NCI-H2171 treated with DMSO at 0.1 percent for 48 hours (cell line): Measurements from ENCODE around the gene PPP1R15B.

ENCODE experiments used
- DNase-seq: peaks from one replicate; lab custom pipeline; 2025; lab: John Stamatoyannopoulos, UW

The PPP1R15B gene

DNA sequence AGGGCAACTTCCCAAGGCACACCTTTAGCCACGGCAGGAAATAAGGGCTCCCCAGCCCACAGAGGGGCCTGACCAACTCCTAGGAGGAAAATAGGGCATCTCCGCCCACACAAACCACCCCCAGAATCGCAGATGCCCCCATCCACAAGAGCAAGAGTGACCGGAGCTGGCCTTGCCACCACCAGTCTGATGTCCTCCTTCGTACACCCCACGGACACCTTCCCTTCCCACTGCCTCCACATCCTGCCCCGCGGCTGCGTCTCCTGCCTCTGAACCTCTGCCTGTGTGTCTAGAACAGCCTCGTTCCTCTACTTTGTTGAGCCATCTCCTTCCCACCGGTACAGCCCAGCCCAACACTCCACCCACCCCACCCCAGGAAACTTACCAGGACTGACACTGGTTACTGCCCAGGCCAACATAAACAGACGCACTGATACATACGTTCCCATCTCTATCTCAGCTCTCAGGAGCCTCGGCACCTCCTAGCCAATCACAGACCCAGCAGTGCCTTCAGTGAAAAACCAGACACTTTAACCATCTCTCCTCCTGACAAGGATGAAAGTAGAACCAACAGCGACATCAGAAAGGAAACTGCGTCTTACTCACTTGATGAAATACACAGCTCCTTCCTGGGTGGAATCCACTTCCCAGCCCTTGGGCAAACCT lies 44.3 kb downstream of the PPP1R15B start:
- no peak for DNase-seq

DNA sequence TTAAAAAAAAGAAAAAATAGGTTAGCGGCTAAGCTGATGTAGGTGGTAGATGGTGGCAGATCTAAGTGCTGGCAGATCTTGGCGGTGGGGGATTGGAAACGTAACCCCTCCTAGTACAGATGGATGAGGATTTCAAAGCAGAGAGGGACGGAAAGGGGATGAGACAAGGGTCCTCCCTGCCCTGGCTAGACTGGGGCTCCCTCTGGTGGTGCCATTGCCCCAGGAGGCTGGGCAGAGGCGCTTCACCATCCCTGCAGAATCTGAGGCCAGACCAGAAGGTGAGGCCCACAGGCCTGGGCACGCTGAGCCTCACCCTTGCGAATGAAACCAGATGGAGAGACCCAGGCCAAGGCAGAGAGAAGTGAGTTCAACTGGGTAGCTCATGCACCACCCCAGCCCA lies 44.9 kb downstream of the PPP1R15B start:
- peak; percentile 28 for DNase-seq

GRCh38 chr1:204363335-204364114 lies 48.1 kb downstream of the PPP1R15B start:
- DNase-seq: peak; percentile 81

DNA sequence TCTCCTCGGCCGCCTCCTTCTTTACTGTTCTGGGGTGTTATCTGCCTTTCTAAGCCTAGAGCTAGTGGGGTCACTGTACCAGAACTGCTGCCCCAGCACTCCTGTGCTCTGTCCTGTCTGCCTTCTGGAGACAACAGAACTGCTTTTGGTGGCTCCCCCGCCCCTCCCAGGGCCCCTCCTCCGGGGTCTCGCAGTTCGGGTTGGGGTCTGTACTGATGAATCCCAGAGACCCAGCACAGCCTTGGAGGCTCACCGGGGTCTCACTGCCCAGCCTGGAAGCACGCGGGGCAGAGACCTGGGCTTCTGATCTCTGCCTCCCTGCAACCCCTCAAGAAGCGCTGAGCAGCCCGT lies 48.7 kb downstream of the PPP1R15B start:
- DNase-seq: no peak

DNA sequence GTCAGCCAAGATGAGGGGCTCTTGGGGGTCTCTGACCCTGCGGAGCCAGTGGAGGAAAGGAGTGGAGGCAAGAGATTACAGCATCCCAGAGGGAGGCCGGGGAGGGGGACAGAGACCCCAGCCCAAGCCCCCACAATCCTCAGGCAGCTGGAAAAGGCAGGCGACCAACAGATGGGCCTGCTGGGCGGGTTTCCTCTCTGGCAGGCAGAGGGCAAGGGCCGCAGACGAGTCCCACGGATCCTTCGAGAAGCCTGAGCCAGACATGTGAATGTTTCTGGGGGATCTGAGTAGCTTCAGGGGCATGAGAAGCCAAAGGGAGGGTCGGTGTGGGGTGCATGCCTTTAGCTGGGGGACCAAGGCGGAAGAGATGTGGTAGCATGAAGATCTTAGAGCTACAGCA lies 49.8 kb downstream of the PPP1R15B start:
- no peak for DNase-seq

GRCh38 chr1:204361341-204361771 lies 50.3 kb downstream of the PPP1R15B start:
- DNase-seq: no peak

- DNase-seq: no peak
Observed at GRCh38 chr1:204360314-204360713, 51.3 kb downstream of the PPP1R15B start.

DNA sequence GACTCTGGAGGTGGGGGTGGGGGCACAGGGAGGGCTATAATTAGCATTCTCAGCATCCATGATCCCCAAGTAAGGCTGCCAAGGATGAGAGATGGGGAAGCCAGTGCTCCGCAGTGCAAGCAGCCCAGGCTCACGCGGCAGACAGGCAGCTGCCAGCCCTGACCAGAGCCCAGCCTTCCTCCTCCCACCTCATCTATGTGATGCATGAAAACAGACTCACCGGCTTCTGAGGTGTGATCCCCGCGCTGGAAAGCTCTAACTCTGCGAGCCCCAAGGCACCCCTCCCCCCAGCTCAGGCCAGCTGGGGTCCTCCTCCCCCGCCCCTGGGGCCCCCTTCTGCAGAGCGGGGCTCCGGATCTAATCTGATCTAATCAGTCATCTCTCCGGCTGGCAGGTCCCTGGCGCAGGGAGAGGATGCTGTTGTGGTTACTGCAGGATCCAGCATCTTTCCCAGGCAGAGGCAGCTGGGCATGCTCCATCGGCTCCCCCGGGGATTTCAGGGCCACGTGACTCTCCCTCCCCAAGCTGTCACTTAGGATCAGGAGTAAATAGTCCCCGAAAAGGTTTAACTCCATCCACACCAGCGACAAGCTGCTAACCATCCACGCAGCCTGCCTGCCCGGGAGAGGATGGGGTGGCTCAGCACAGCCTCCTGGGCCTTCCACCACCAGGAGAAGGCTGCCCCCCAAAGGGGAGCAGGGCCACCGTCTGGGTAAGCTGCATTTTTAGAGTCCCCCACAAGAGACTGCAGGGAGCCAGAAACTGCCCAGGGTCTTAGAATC lies 52.0 kb downstream of the PPP1R15B start, which contains the start of gene PLEKHA6:
TSS of gene PLEKHA6 (minus strand) at position 456 of the 782 bp plus-strand sequence. CDS start 86,202 bp downstream, outside the sequence.
- DNase-seq: peak; percentile 99

DNA sequence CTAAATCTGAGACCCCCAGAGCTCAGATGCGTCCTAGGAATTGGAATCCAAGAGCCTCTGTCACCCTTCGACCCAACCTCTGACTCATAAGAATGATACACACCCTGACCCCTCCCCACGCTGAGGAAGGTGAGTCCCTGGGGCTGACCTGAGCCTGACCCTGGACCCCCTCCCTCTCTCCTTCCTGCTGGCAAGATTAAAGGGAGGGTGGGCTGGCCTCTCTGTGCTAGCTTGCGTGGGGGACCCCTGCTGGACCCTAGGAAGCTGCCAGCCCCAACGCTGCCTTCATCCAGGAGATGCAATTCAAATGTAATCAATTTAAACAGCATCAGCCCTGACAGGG lies 52.5 kb downstream of the PPP1R15B start:
- DNase-seq: peak; percentile 77

DNA sequence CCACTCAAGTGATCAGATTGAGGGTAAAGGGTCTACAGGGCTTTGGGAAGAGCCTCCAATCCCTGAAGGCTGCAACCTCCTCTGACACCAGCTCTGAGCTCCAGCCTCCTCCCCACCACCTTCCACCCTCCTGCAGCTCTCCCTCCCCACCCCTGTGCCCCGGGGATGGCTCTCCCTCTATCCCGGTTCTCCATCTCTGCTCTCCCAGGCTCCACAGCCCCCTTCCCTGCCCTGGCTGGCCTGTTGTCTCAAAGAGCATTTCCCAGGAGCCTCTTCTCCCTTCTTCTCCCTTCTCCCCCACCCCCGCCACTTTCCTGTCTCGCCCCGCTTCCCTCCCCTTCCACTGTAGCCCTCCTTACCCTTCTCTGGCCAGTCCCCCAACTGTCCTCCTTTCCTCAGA lies 53.0 kb downstream of the PPP1R15B start:
- DNase-seq: peak; percentile 54

DNA sequence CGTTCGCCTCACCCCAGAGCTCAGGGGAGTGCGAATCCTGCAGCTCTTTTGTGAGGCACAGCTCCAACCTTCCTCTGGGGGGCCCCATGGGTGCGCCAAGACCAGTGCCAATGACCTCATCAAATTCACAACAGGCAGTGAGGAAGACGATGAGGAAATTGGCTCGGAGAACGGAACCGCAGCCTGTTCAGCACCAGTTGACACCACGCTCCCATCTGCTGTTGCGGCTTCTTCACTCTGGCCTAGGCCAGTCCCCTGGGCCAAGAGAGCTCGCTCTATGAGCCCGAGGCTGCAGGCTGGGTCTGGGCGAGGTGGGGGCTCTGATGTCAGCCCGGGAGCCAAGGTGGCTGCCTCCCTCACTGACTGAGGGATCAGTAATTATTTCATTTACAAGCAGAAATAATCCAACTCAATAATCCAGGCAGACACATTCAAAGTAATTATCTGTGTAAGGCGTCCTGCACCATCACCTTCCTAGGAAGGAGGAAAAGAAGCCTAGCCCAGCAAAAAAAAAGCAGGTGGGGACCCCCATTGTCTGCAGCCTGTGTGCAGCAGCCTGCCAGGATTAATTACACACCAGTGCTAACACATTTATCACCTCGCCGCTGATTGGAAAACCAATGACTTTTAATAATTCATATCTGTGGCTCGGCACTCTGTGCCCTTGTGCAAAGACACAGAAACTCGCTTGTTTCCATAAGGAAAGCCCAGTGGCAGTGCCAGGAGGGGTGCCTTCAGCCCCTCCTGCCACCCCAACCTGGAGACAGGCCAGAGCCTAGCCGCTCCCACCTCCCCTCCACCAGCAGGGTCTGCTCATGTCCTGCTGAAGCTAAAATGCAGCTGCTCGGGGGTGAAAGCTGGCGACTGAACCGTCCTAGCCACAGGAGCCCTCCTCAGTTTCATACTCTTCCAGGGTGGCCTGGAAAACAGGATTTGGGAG lies 53.8 kb downstream of the PPP1R15B start:
- DNase-seq: peak; percentile 81

DNA sequence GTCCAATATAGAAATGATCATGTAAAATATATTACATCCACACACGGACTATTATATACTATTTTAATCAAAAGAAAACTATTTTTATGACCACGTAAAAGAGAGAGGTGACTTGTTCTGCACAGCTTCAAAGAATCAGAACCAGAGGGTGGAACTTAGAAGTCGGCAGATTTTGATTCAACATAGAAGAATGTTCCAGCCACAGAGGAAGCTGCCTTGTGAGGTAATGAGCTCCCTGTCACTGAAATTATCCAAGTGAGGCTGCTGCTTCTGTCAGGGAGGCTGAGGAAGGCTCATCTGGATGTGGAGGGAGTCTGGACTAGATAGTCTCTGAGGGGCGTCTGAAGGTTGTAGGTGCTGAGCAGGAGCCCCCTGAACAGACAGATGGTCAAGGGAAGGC lies 54.6 kb downstream of the PPP1R15B start:
- DNase-seq: no peak

GRCh38 chr1:204355913-204356312 lies 55.7 kb downstream of the PPP1R15B start:
- no peak for DNase-seq

DNA sequence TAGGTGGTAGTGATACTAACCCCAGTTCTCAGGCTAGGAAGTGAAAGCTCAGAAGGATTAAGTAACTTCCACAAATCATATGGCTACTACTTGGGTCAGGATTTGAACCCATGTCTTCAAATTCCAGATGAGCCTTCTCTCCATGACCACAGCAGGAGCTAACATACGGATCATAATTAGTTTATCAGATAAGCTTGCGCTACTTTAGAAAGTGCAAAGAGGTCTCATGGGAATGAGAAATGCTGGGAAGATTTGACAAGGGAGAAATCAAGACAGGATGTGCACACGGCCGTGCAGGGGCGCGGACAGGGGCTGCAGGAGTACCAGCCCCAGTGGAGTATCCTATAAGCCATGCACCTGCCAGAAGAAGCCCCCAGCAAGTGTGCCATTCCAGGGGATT lies 57.0 kb downstream of the PPP1R15B start:
- DNase-seq: no peak
